MCF 10A (cell line): ENCODE results near the gene CDC42EP3. TPM values are rescaled to one million over a fixed set of nuclear protein-coding genes. Genes with fewer than 3 reads are reported as not detected.

Source experiments
- BruUV-seq: library from RNA; stranded (reverse); fragments of 400-500 nt; replicated peaks from 2 replicates; lab custom pipeline; 2021; lab: Mats Ljungman, UMichigan
- CTCF ChIA-PET: fragments of 300-600 bp; sonication (Branson Sonifier 250); formaldehyde crosslinking; extraction: SDS; loops from one replicate; lab custom pipeline; 2021; ENCODE audit warnings: antibody characterized with exemption, inconsistent platforms; lab: Yijun Ruan, JAX
- POLR2A ChIA-PET: fragments of 300-600, 350-650 bp; sonication (Branson Sonifier 250); formaldehyde crosslinking; extraction: SDS; loops from one replicate; lab custom pipeline; 2020; ENCODE audit warnings: antibody characterized with exemption, inconsistent platforms; lab: Yijun Ruan, JAX
- DNase-seq: peaks from one replicate; pipeline ENCODE4 v3.0.0-alpha.2; 2018; ENCODE audit not compliant: unreplicated experiment
- H3K27ac Mint-ChIP-seq: one replicate; pipeline ENCODE4 v1.8.0; 2022; ENCODE audit warnings: mild to moderate bottlenecking, low read depth, mixed read lengths; ENCODE audit not compliant: unreplicated experiment
- H3K27me3 Mint-ChIP-seq: one replicate; pipeline ENCODE4 v1.8.0; 2022; ENCODE audit warnings: mixed read lengths; ENCODE audit not compliant: insufficient read depth, unreplicated experiment
- H3K36me3 Mint-ChIP-seq: one replicate; pipeline ENCODE4 v1.8.0; 2022; ENCODE audit warnings: mild to moderate bottlenecking, moderate library complexity, mixed read lengths; ENCODE audit not compliant: insufficient read depth, unreplicated experiment
- H3K4me1 Mint-ChIP-seq: one replicate; pipeline ENCODE4 v1.8.0; 2022; ENCODE audit warnings: mixed read lengths; ENCODE audit not compliant: insufficient read depth, unreplicated experiment
- H3K4me3 Mint-ChIP-seq: one replicate; pipeline ENCODE4 v1.8.0; 2022; ENCODE audit warnings: mild to moderate bottlenecking, moderate library complexity, mixed read lengths; ENCODE audit not compliant: unreplicated experiment
- H3K9me3 Mint-ChIP-seq: one replicate; pipeline ENCODE4 v1.8.0; 2022; ENCODE audit warnings: mixed read lengths; ENCODE audit not compliant: unreplicated experiment
- intact Hi-C: fragments of 100-400 bp; cut with micrococcal nuclease; formaldehyde crosslinking; loops from 2 replicates; pipeline ENCODE4 v1.14.1; 2022
- total RNA-seq: library from RNA; stranded (reverse); gene quantifications from 2 replicates; pipeline ENCODE4 v1.2.3, GENCODE V29; 2022
- TF ChIP-seq, protein P1 (sequence below): fragments of 200-600 bp; IDR thresholded peaks from one replicate; pipeline ENCODE4 v1.8.0; 2022; ENCODE audit warnings: antibody characterized with exemption, mild to moderate bottlenecking; ENCODE audit not compliant: unreplicated experiment

The CDC42EP3 gene
- total RNA-seq, 1 experiment from 2014 or later = 61.3 TPM

DNA sequence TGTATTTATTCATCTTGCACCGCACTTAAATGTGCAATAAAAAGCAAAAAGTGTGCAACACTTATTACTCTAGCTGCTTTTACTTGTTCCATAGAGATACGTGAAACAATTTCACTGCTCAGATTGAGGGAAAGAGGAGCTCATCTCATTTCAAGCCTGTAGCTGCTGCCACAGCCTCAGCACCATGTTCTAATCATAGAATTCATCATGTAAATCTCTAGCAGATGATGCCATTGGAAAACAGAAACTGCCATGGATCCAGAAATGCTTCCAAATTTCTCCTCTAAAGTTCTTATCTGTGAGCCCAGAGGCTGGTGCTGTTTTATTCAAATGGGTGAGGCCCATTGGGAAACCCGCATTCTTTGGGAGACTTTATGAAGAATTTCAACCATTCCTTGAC is 2.0 kb downstream of the CDC42EP3 start:
- intact Hi-C loops = no loop called here
- ChIA-PET CTCF (interaction anchor here (0.9 to 2.3 kb wide), 5 partner anchors 15 to 254 kb away, joined by 3 to 12 read pairs (median 5); no protein-coding TSS in a partner anchor), POLR2A (interaction anchor here (0.6 to 6.0 kb wide), 16 partner anchors 8 to 274 kb away, joined by 3 to 90 read pairs (median 4); no protein-coding TSS in a partner anchor)
- H3K4me3 Mint-ChIP-seq = peak overlapping the region; percentile 92
- DNase-seq = no peak
- peak overlapping the region; percentile 77 for H3K27ac Mint-ChIP-seq
- H3K9me3 Mint-ChIP-seq = no peaks in the 10 kb centered on the region
- peaks cover 10% of the 10 kb centered on the region for H3K36me3 Mint-ChIP-seq
- TF ChIP-seq, protein P1, sequence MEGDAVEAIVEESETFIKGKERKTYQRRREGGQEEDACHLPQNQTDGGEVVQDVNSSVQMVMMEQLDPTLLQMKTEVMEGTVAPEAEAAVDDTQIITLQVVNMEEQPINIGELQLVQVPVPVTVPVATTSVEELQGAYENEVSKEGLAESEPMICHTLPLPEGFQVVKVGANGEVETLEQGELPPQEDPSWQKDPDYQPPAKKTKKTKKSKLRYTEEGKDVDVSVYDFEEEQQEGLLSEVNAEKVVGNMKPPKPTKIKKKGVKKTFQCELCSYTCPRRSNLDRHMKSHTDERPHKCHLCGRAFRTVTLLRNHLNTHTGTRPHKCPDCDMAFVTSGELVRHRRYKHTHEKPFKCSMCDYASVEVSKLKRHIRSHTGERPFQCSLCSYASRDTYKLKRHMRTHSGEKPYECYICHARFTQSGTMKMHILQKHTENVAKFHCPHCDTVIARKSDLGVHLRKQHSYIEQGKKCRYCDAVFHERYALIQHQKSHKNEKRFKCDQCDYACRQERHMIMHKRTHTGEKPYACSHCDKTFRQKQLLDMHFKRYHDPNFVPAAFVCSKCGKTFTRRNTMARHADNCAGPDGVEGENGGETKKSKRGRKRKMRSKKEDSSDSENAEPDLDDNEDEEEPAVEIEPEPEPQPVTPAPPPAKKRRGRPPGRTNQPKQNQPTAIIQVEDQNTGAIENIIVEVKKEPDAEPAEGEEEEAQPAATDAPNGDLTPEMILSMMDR = no peak
- peaks cover 30% of the 10 kb centered on the region for H3K4me1 Mint-ChIP-seq
- H3K27me3 Mint-ChIP-seq = no peaks in the 10 kb centered on the region
- BruUV-seq = no TSS peak

GRCh38 chr2:37667704-37668103 is 3.7 kb downstream of the CDC42EP3 start:
- H3K27me3 Mint-ChIP-seq = no peaks in the 10 kb centered on the region
- no TSS peak for BruUV-seq
- peaks cover 34% of the 10 kb centered on the region for H3K4me1 Mint-ChIP-seq
- ChIA-PET POLR2A (interaction anchor here (1.2 to 6.0 kb wide), 2 partner anchors 13 to 82 kb away, joined by 3 to 90 read pairs; no protein-coding TSS in a partner anchor), CTCF (no interaction called here)
- DNase-seq = no peak
- peak overlapping the region; percentile 3 for H3K27ac Mint-ChIP-seq
- TF ChIP-seq, protein P1 = no peak
- no peaks in the 10 kb centered on the region for H3K9me3 Mint-ChIP-seq
- H3K36me3 Mint-ChIP-seq = peaks cover 25% of the 10 kb centered on the region
- H3K4me3 Mint-ChIP-seq = no peak overlapping the region
- intact Hi-C loops = no loop called here

DNA sequence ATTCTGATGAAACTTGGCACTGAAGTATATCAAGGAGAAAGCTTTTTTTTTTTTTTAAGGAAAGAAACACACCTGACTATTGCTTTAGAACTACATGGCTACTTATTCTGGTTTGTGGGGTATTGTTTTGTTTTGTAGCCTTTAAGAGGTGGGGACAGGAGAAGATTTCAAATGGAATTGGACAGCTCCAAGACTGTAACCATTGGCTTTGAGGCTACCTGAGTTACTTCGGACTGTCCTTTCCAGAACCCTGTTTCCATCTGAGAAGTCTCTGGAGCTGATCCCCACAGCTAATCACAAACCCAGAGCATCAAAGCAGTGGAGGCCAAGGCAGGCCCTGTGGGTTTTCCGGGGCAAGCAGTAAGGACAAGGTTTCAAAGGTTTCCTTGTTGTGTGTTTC is 4.7 kb downstream of the CDC42EP3 start:
- H3K36me3 Mint-ChIP-seq = peaks cover 33% of the 10 kb centered on the region
- POLR2A ChIA-PET = interaction anchor here (0.6 to 2.3 kb wide), 5 partner anchors 10 to 328 kb away, joined by 3 to 8 read pairs (median 4); no protein-coding TSS in a partner anchor
- no peak overlapping the region for H3K27ac Mint-ChIP-seq
- BruUV-seq = no TSS peak
- H3K9me3 Mint-ChIP-seq = no peaks in the 10 kb centered on the region
- CTCF ChIA-PET = interaction anchor here (0.6 to 1.0 kb wide), 6 partner anchors 10 to 1252 kb away, joined by 3 to 4 read pairs (median 3); no protein-coding TSS in a partner anchor
- intact Hi-C loops = no loop called here
- H3K4me1 Mint-ChIP-seq = peaks cover 40% of the 10 kb centered on the region
- DNase-seq = no peak
- H3K27me3 Mint-ChIP-seq = no peaks in the 10 kb centered on the region
- TF ChIP-seq, protein P1 = no peak
- no peak overlapping the region for H3K4me3 Mint-ChIP-seq

- BruUV-seq = no TSS peak
- no peaks in the 10 kb centered on the region for H3K27me3 Mint-ChIP-seq
- intact Hi-C loops = no loop called here
- no peaks in the 10 kb centered on the region for H3K9me3 Mint-ChIP-seq
- no peak overlapping the region for H3K4me3 Mint-ChIP-seq
- H3K36me3 Mint-ChIP-seq = peaks cover 27% of the 10 kb centered on the region
- no peak overlapping the region for H3K27ac Mint-ChIP-seq
- ChIA-PET POLR2A (interaction anchor here (1.1 to 2.3 kb wide), 5 partner anchors 9 to 341 kb away, joined by 3 to 8 read pairs (median 4); partner anchors contain the start of gene PRKD3), CTCF (interaction anchor here (0.6 to 1.0 kb wide), 3 partner anchors 13 to 269 kb away, joined by 4 read pairs; no protein-coding TSS in a partner anchor)
- TF ChIP-seq, protein P1 = no peak
- no peak for DNase-seq
- peaks cover 48% of the 10 kb centered on the region for H3K4me1 Mint-ChIP-seq
Observed at GRCh38 chr2:37665604-37666362, 5.7 kb downstream of the CDC42EP3 start.
